Endothelial cell of umbilical vein (primary cell): ENCODE data around the gene DUOXA1. TPM values are rescaled to one million over a fixed set of nuclear protein-coding genes. Genes with fewer than 3 reads are reported as not detected.

Experiments
- BruUV-seq: library from RNA; stranded (reverse); fragments of 400-500 nt; replicated peaks from 2 replicates; lab custom pipeline; 2021; lab: Mats Ljungman, UMichigan
- CTCF ChIA-PET: fragments of 300-600, 350-600 bp; sonication (Branson Sonifier 250); formaldehyde crosslinking; loops from one replicate; lab custom pipeline; 2021; ENCODE audit warnings: antibody characterized with exemption, inconsistent platforms; lab: Charles Lee
- POLR2A ChIA-PET: fragments of 300-600, 350-600 bp; sonication (Branson Sonifier 250); formaldehyde crosslinking; loops from one replicate; lab custom pipeline; 2021; ENCODE audit warnings: antibody characterized with exemption, inconsistent platforms; lab: Charles Lee
- DNase-seq: peaks from one replicate; pipeline ENCODE4 v3.0.0-alpha.2; 2011; ENCODE audit warnings: low read depth, low spot score
- FAIRE-seq: peaks from 2 replicates; lab custom pipeline; 2011; peaks lifted over from hg19 to GRCh38; lab: Jason Lieb, UNC
- H2AFZ ChIP-seq: 2 replicates; pipeline ENCODE4 v1.6.0; 2012; ENCODE audit warnings: low read depth, low read length, control low read depth, inconsistent platforms
- H3K27ac ChIP-seq: 2 replicates; pipeline ENCODE4 v1.5.1; 2011; ENCODE audit warnings: low read depth, mild to moderate bottlenecking, control low read depth, low read length, moderate library complexity; ENCODE audit not compliant: insufficient read depth
- H3K27me3 ChIP-seq, 2 experiments: 2 replicates each; pipeline versions ENCODE4 v1.6.0 to v1.6.1; 2011; ENCODE audit warnings: low read length in 2 of 2, mixed read lengths in 1 of 2; ENCODE audit not compliant: control insufficient read depth in 2 of 2, insufficient read depth in 2 of 2
- H3K36me3 ChIP-seq, 2 experiments: 2 replicates in 1 of 2; 3 replicates in 1 of 2; pipeline ENCODE4 v1.5.1; 2011; ENCODE audit warnings: low read length in 2 of 2, mild to moderate bottlenecking in 1 of 2, moderate library complexity in 1 of 2; ENCODE audit not compliant: control insufficient read depth in 2 of 2, insufficient read depth in 2 of 2; ENCODE audit errors: extremely low read depth in 1 of 2
- H3K4me1 ChIP-seq: 3 replicates; pipeline ENCODE4 v1.5.1; 2011; ENCODE audit warnings: mild to moderate bottlenecking, low read length; ENCODE audit not compliant: control insufficient read depth, insufficient read depth; ENCODE audit errors: extremely low read depth
- H3K4me2 ChIP-seq: 2 replicates; pipeline ENCODE4 v1.6.1; 2011; ENCODE audit warnings: low read length, control low read depth, mixed read lengths; ENCODE audit not compliant: insufficient read depth
- H3K4me3 ChIP-seq, 3 experiments: fragments of 200-600 bp in 1 of 3; sonication (generic), shearing (Covaris generic) in 1 of 3; replicated peaks in 1 of 3; 2 replicates each; pipeline ENCODE4 v1.5.1; 2011 to 2016; ENCODE audit warnings: control low read depth in 3 of 3, low read length in 3 of 3, mild to moderate bottlenecking in 2 of 3, inconsistent platforms in 1 of 3, low read depth in 1 of 3, moderate library complexity in 1 of 3; ENCODE audit not compliant: insufficient read depth in 1 of 3
- H3K79me2 ChIP-seq: 2 replicates; pipeline ENCODE4 v1.6.0; 2012; ENCODE audit warnings: low read length, inconsistent platforms; ENCODE audit not compliant: control insufficient read depth, insufficient read depth
- H3K9ac ChIP-seq: replicated peaks from 2 replicates; pipeline ENCODE3; 2011; ENCODE audit warnings: low read length, control low read depth; ENCODE audit not compliant: insufficient read depth; ENCODE audit errors: extremely low read depth
- H3K9me1 ChIP-seq: replicated peaks from 3 replicates; pipeline ENCODE4 v1.6.0; 2011; ENCODE audit warnings: mild to moderate bottlenecking, low read length; ENCODE audit not compliant: control insufficient read depth, insufficient read depth; ENCODE audit errors: extremely low read depth
- H3K9me3 ChIP-seq: replicated peaks from 2 replicates; pipeline ENCODE4 v1.5.1; 2012; ENCODE audit warnings: low read length, inconsistent platforms; ENCODE audit not compliant: control insufficient read depth, insufficient read depth
- H4K20me1 ChIP-seq: replicated peaks from 2 replicates; pipeline ENCODE3; 2011; ENCODE audit warnings: mild to moderate bottlenecking, low read length; ENCODE audit not compliant: control insufficient read depth, insufficient read depth; ENCODE audit errors: extremely low read depth
- EZH2 ChIP-seq: IDR thresholded peaks from 2 replicates; pipeline ENCODE4 v1.6.1; 2012; ENCODE audit warnings: borderline replicate concordance, low read depth, mild to moderate bottlenecking, moderate library complexity, low read length, inconsistent platforms; ENCODE audit not compliant: severe bottlenecking
- FOS ChIP-seq: IDR thresholded peaks from 2 replicates; pipeline ENCODE4 v1.6.1; 2011; ENCODE audit warnings: mild to moderate bottlenecking, low read length, moderate library complexity, borderline replicate concordance; ENCODE audit not compliant: insufficient read depth
- GATA2 ChIP-seq: IDR thresholded peaks from 2 replicates; pipeline ENCODE4 v1.7.0; 2011; ENCODE audit warnings: low read depth, mild to moderate bottlenecking, moderate library complexity, mixed read lengths, low read length; ENCODE audit not compliant: insufficient read length, insufficient read depth
- JUN ChIP-seq: IDR thresholded peaks from 2 replicates; pipeline ENCODE4 v1.6.1; 2011; ENCODE audit warnings: borderline replicate concordance, low read depth; ENCODE audit not compliant: insufficient read length, insufficient read depth
- MYC ChIP-seq: IDR thresholded peaks from one replicate; pipeline ENCODE4 v1.6.1; 2011; ENCODE audit warnings: mild to moderate bottlenecking, low read depth, low read length
- POLR2A ChIP-seq: IDR thresholded peaks from 2 replicates; pipeline ENCODE4 v1.6.1; 2012; ENCODE audit warnings: low read depth, mild to moderate bottlenecking, control low read depth, low read length
- POLR2AphosphoS5 ChIP-seq: IDR thresholded peaks from 2 replicates; pipeline ENCODE4 v1.6.1; 2012; ENCODE audit warnings: low read depth, mild to moderate bottlenecking, control low read depth, low read length, moderate library complexity; ENCODE audit not compliant: insufficient read depth
- dilution Hi-C: fragments of 300-500 bp; cut with MboI; formaldehyde crosslinking; loops from one replicate; pipeline ENCODE4 v1.15.0; 2019; ENCODE audit warnings: low sequenced_read_pairs; ENCODE audit not compliant: extremely low pct_ligation_motif_present
- intact Hi-C: fragments of 100-400 bp; cut with micrococcal nuclease; formaldehyde crosslinking; loops from one replicate; pipeline ENCODE4 v1.10.0; 2022
- polyA plus RNA-seq, 4 experiments: library from polyadenylated mRNA; depleted of rRNA in 3 of 4; stranded (reverse) in 3 of 4; unstranded in 1 of 4; fragments of >200 nt; gene quantifications; 2 replicates each; pipeline versions ENCODE4 v1.2.1 to v1.2.3, GENCODE V29; 2011 to 2012; ENCODE audit warnings: missing spikeins in 1 of 4
- total RNA-seq: library from RNA; stranded (reverse); gene quantifications from 2 replicates; pipeline ENCODE4 v1.2.3, GENCODE V29; 2021
- TF ChIP-seq, protein P1 (sequence below): IDR thresholded peaks from 2 replicates; pipeline ENCODE4 v1.6.1; 2011; ENCODE audit not compliant: insufficient read depth, insufficient read length
- TF ChIP-seq, protein P2 (sequence below), 2 donors: IDR thresholded peaks; 1 replicate in 1 of 2; 2 replicates in 1 of 2; pipeline ENCODE4 v1.5.1; 2011; ENCODE audit warnings: low read length in 2 of 2, mild to moderate bottlenecking in 2 of 2, moderate library complexity in 2 of 2, control low read depth in 1 of 2, inconsistent platforms in 1 of 2, low read depth in 1 of 2; ENCODE audit not compliant: insufficient read depth in 1 of 2; ENCODE audit errors: extremely low read depth in 1 of 2

The DUOXA1 gene
- total and polyA plus RNA-seq, 2 donors (not counting 3 experiments of a cell fraction or from before 2014, with no cell fraction given): 0.07 TPM; not detected in 1

DNA sequence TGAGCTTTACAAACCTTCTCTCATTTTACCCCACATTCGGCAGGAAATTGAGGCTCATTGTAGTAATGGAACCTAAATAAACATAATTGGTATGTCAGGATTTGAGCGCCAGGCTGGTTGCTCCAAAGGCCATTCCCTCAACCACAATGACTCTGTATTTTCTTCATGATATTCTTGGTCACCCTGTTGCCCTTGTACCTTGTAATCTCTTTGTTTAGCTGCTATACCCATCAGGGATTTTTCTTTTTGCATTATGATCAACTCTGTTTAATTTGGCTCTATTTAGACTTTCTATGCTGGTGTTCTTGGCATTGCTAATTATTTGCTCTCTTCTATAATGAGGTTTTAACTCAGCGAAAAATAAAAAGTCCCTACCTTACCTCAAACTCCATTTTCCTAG is 45.5 kb downstream of the DUOXA1 start:
- POLR2A ChIA-PET: no interaction called here
- FAIRE-seq: no peak
- CTCF ChIA-PET: no interaction called here

DNA sequence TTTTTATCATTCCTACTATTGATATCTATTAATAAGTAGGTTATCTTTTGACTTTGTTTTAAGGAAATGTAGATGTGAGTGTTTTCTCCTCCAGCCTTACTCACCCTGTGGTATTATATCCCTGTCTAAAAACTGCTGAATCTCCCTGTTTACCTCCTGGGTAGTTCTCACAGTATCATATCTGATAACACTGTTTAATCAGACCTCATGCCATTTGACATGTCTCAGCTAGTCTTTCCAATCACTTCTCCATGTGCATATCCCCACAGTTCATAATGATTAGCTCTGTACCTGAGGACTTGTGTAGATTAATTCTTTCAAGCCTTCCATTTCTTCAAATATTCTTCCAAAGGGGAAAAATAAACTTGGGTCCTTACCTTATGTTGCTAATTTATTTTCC is 46.5 kb downstream of the DUOXA1 start:
- CTCF ChIA-PET: no interaction called here
- FAIRE-seq: no peak
- dilution Hi-C loops: no loop called here

More for the DNA sequence above, 45.5 kb downstream of the DUOXA1 start:
- DNase-seq: no peak
- no TSS peak for BruUV-seq
- Histone ChIP-seq H3K36me3 (no peaks in the 10 kb centered on the region), H3K4me2 (no peak overlapping the region), H3K4me3 (no peak overlapping the region), H4K20me1 (no peaks in the 10 kb centered on the region), H3K27me3 (peaks cover 30 to 31% of the 10 kb centered on the region in 2 experiments), H3K79me2 (no peaks in the 10 kb centered on the region), H3K4me1 (no peaks in the 10 kb centered on the region), H3K9me1 (no peaks in the 10 kb centered on the region), H3K27ac (no peak overlapping the region), H3K9me3 (no peaks in the 10 kb centered on the region), H3K9ac (no peak overlapping the region), H2AFZ (no peak overlapping the region)
- dilution Hi-C loops: no loop called here
- TF ChIP-seq FOS (no peak), POLR2AphosphoS5 (no peak)
- TF ChIP-seq, protein P1, sequence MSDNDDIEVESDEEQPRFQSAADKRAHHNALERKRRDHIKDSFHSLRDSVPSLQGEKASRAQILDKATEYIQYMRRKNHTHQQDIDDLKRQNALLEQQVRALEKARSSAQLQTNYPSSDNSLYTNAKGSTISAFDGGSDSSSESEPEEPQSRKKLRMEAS: no peak
- intact Hi-C loops: no loop called here

More for the DNA sequence above, 46.5 kb downstream of the DUOXA1 start:
- H3K9me1 ChIP-seq: no peaks in the 10 kb centered on the region
- H4K20me1 ChIP-seq: no peaks in the 10 kb centered on the region
- no peak overlapping the region for H3K4me3 ChIP-seq
- H3K36me3 ChIP-seq: no peaks in the 10 kb centered on the region
- no TSS peak for BruUV-seq
- H3K27ac ChIP-seq: no peak overlapping the region
- no peaks in the 10 kb centered on the region for H3K79me2 ChIP-seq
- H3K9ac ChIP-seq: no peak overlapping the region
- intact Hi-C loops: no loop called here
- H3K27me3 ChIP-seq: peaks cover 23 to 26% of the 10 kb centered on the region in 2 experiments
- no peak overlapping the region for H2AFZ ChIP-seq
- H3K4me1 ChIP-seq: no peaks in the 10 kb centered on the region
- H3K9me3 ChIP-seq: no peaks in the 10 kb centered on the region
- H3K4me2 ChIP-seq: no peak overlapping the region
- no peak for TF ChIP-seq FOS
- no peak for TF ChIP-seq POLR2AphosphoS5
- no peak for TF ChIP-seq JUN
- no peak for TF ChIP-seq MYC
- TF ChIP-seq GATA2: no peak
- no peak for TF ChIP-seq POLR2A
- TF ChIP-seq, protein P1: no peak
- TF ChIP-seq EZH2: no peak
- TF ChIP-seq, protein P2, sequence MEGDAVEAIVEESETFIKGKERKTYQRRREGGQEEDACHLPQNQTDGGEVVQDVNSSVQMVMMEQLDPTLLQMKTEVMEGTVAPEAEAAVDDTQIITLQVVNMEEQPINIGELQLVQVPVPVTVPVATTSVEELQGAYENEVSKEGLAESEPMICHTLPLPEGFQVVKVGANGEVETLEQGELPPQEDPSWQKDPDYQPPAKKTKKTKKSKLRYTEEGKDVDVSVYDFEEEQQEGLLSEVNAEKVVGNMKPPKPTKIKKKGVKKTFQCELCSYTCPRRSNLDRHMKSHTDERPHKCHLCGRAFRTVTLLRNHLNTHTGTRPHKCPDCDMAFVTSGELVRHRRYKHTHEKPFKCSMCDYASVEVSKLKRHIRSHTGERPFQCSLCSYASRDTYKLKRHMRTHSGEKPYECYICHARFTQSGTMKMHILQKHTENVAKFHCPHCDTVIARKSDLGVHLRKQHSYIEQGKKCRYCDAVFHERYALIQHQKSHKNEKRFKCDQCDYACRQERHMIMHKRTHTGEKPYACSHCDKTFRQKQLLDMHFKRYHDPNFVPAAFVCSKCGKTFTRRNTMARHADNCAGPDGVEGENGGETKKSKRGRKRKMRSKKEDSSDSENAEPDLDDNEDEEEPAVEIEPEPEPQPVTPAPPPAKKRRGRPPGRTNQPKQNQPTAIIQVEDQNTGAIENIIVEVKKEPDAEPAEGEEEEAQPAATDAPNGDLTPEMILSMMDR (IDR thresholded peaks at IDR 0.05; ENCODE audit: extremely low read depth in 1 of 2, insufficient read depth in 1 of 2, low read depth in 1 of 2, low read length in 2 of 2): no peak
- POLR2A ChIA-PET: no interaction called here
- no peak for DNase-seq
